ENCODE data around the gene SLC38A5.

Gene SLC38A5

DNA sequence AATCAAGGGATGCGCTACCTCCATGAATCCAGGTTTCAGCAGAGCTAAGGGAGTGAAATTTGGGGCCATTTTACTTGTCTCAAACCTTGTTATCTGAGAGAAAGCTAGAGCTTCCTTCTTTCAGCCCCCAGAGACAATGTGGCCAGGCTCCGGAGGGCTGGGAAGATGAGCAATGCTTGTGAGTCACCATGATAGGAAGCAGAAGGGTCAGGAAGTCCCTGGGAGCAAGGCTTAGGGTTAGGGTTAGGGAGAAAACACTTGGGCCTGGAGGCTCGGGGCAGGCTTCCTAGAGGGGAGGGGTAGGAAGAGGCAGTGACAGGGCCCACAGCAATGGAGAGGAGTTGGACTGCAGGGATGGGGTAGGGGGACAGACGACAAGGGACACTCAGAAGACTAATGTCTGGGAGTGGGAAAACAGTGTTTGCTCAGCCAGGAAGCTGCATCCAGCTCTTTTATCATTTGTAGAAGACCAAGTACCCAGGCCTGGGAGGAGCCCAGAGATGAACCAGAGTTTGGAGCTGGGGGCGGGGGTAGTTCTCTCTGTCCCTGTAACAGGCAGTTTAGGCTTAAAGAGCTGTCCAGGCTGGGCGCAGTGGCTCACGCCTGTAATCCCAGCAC, 22.3 kb upstream of the SLC38A5 start:
- DNase-seq (ENCODE audit: extremely low read depth in 1 of 2, low read depth in 1 of 2): no peak

DNA sequence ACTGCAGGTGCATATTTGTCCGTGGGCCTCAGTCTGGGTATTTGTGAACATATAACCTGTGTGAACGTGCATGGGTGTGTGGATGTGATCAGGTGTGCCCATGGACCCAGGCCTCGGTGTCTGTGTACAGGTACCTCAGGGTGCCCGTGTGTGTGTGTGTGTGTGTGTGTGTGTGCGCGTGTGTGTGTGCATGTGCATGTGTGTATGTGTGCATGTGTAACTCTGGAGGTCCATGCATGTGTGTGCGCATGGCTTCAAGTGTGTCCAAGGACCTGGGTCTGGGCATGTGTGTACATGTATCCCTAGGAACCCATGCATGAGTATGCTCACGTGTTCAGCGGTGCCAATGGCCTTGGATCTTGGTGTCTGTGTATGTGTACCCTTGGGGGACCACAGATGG, 21.7 kb upstream of the SLC38A5 start:
- DNase-seq (ENCODE audit: extremely low read depth in 1 of 2, low read depth in 1 of 2): no peak

- DNase-seq (ENCODE audit: extremely low read depth in 1 of 2, low read depth in 1 of 2): no peak
These were observed 20.6 kb upstream of the SLC38A5 start for GRCh38 chrX:48490661-48491060.

DNA sequence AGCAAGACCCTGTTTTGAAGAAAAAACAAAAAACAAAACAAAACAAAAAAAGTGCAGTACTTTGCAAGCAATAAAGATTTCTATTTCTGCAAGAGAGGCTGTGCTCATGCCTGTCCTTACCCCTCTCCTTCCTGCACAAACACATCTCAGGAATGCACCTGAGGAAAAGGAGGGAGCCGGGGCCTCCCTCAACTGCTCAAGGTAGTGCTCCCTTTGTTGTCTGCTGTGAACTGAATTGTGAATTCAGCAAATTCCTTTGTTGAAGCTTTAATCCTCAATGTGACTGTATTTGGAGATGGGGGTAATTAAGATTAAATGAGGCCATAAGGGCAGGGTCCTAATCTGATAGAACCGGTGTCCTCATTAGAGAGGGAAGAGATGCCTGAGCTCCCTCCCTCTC, 19.8 kb upstream of the SLC38A5 start:
- no peak for DNase-seq (ENCODE audit: extremely low read depth in 1 of 2, low read depth in 1 of 2)

- no peak for DNase-seq (ENCODE audit: extremely low read depth in 1 of 2, low read depth in 1 of 2)
These were observed 19.2 kb upstream of the SLC38A5 start for GRCh38 chrX:48489296-48489695.

GRCh38 chrX:48488034-48488433, 18.0 kb upstream of the SLC38A5 start:
- no peak for DNase-seq (ENCODE audit: extremely low read depth in 1 of 2, low read depth in 1 of 2)

DNA sequence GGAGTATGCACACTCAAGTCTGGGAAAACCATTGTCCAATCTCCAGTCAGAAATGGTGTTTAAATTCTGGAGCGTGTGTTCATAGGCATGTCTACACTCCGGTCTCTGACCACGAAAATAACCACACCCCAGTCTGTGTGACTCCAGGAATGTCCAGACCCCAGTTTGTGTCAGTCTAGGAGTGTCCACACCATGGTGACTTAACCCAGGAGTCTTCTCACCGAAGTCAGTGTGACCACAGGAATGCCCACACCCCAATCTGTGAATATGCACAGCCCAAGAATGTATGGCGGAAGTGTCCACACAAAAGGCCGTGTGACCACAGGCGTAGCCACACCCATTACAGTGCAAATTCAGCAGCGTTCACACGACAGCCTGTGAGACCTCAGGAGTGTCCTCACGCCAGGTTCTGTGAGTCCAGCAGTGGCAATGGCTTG, 17.3 kb upstream of the SLC38A5 start:
- DNase-seq (ENCODE audit: extremely low read depth in 1 of 2, low read depth in 1 of 2): no peak

- DNase-seq (ENCODE audit: extremely low read depth in 1 of 2, low read depth in 1 of 2): no peak
These were observed 12.5 kb upstream of the SLC38A5 start for GRCh38 chrX:48482526-48482925.

DNA sequence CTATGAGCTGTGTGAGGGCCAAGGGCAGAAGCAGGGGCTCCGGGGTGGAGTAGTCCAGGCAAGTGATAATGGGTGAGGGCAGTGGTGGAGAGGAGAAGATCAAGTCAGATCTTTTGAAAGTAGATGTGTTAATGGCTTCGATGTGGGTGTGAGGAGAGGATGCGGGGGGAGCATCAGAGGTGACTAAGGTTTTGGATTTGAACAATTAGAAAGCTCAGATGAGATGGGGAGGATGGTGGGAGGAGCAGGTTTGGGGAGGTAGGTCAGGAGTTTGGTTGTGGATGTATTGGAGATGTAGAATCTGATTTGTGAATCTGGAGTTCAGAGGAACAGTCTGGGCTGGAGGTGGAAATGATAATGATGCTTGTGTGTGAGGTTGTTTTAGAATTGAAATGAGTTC, 10.5 kb upstream of the SLC38A5 start:
- DNase-seq (ENCODE audit: extremely low read depth in 1 of 2, low read depth in 1 of 2): no peak

DNA sequence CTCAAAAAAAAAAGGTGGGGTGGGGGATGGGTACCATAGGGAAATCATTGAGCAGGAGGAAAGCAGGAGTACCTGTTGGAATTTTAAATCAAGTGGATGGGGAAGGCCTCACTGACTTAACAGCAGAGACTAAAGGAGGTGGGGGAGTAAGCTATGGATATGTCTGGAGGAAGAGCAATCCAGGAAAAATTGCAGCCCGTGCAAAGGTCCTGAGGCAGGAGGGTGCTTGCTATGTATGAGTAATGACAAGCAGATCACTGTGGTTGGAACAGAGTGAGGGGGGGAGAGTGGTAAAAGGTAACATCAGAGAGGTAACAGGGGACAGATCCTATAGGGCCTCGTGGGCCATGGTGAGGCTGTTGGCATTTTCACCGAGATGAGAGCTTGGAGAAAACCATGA, 10.1 kb upstream of the SLC38A5 start:
- no peak for DNase-seq (ENCODE audit: extremely low read depth in 1 of 2, low read depth in 1 of 2)

DNA sequence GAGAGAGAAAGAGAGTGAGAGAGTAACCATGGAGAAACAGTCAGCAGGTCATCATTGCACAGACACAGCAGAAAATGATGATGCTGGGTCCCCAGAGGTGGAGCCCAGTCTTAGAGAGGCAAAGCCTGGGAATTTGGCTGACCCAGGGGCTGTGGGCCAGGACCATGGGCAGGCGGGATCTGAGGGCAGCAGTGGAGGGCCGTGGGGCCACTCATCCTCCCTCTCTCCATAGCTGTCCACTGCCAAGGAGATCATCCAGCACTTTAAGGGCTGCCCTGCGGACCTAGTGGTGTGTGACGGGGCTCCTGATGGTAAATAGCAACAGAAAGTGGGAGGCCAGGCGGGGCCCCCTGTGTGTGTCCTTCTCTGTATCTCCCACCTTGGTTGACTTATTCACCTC, 8.7 kb upstream of the SLC38A5 start:
- DNase-seq (ENCODE audit: extremely low read depth in 1 of 2, low read depth in 1 of 2): no peak

- no peak for DNase-seq (ENCODE audit: extremely low read depth in 1 of 2, low read depth in 1 of 2)
These were observed 8.1 kb upstream of the SLC38A5 start for GRCh38 chrX:48477960-48478755.

DNA sequence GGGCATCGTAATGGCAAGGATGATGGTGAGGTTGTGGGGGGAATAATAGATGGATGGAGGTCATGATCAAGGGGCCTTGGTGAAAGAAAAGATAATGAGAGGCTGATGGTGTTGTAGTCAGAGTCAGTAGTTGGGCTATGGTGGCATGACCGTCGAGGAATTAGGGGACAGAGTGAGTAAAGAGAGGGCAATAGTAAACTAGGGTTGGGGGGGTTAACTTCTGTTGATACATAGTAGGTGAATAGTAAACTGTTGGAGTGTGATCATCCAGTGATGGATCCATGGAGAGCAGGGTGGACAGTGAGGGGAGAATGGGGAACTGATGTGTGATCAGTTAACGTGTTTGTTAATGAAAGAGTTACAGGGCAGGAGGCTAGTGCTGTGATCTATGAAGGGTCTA, 6.9 kb upstream of the SLC38A5 start:
- no peak for DNase-seq (ENCODE audit: extremely low read depth in 1 of 2, low read depth in 1 of 2)

- DNase-seq (ENCODE audit: extremely low read depth in 1 of 2, low read depth in 1 of 2): peak; percentile 70 to 74
These were observed 5.9 kb upstream of the SLC38A5 start, which contains the start of gene FTSJ1 for GRCh38 chrX:48475774-48476577. Gene FTSJ1 (plus strand): TSS chrX:48476199. CDS start chrX:48478048, 1,849 bp downstream.

DNA sequence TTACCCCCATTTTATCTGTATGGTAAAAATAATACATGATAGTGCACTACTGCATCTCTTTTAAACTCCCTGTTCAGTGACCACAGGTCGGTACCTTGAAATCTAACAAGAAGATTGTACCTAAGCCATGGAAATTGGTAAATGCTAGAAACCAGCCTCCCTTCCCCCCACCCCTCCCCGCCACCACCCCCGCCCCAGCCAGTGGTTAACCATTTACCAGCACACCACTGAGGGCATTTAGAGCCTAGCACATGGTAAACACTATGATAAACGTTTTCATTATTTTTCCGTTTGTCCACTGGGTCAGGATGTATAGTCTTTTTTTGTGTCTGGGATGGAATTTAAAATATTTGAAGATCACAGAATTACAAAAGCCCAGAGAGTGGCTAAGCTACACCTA, 5.2 kb upstream of the SLC38A5 start:
- no peak for DNase-seq (ENCODE audit: extremely low read depth in 1 of 2, low read depth in 1 of 2)

DNA sequence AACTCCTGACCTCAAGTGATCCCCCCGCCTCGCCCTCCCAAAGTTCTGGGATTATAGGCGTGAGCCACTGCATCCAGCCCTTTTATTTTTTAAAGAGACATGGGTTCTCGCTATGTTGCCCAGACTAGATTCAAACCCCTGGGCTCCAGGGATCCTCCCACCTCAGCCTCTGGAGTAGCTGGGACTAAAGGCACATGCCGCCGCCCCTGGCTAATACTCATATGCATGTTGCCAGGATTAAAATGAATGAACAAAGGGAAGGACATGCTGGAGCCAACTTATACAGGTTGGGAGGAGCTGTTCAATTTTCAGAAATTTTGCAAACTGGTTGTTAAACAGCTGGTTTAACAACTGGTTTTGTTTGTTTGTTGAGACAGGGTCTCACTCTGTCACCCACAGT, 4.5 kb upstream of the SLC38A5 start:
- no peak for DNase-seq (ENCODE audit: extremely low read depth in 1 of 2, low read depth in 1 of 2)

- DNase-seq (ENCODE audit: extremely low read depth in 1 of 2, low read depth in 1 of 2): no peak
These were observed 4.1 kb upstream of the SLC38A5 start for GRCh38 chrX:48474127-48474526.

- DNase-seq (ENCODE audit: extremely low read depth in 1 of 2, low read depth in 1 of 2): no peak
These were observed 3.6 kb upstream of the SLC38A5 start for GRCh38 chrX:48473704-48473990.

DNA sequence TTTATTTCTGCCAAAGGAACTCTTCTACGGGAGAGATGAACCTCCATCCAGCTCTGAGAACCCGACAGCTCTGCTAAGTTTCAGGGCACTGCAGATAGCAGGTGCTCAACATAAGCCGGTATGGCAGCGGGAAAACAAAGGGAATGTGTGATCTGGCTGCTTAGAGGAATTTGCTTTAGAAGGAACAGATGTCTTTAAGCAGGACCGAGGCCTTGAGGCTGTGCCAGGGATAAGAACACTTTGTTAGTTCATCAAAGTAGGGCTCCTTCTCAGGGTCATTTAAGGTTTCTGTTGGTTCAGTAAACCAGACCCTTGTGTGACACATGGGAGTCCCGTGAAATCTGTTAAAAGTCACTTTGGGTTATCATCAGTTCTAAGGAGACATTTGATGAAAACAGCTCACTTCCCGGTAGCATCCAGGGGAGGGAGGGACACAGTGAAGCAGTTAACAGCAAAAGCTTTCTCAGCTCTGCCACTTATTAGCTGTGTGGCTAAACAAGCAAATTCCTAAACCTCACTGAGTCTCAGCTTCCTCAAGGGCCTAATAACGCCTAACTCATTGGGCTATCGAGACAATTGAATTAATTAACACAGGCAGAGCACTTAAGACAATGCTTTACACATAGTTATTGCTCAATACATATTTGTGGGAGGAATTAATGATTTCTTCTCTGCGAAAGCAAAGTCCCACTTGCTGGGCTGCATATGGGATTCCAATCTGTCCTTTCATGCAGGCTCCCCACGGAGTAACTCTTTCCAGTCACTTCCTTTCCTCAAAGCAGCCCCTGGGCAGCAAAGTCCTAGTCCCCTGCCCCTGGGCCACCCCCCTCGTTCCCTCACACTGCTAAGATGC, 3.0 kb upstream of the SLC38A5 start:
- DNase-seq (ENCODE audit: extremely low read depth in 1 of 2, low read depth in 1 of 2): no peak

- DNase-seq (ENCODE audit: extremely low read depth in 1 of 2, low read depth in 1 of 2): no peak
These were observed 2.2 kb upstream of the SLC38A5 start for GRCh38 chrX:48472225-48472624.

- no peak for DNase-seq (ENCODE audit: extremely low read depth in 1 of 2, low read depth in 1 of 2)
These were observed 1.4 kb upstream of the SLC38A5 start for GRCh38 chrX:48471504-48471903.
